D341Med (cell line): ENCODE data around the gene COX6B2.

Experiments used
- DNase-seq: peaks from one replicate; pipeline ENCODE4 v3.0.0; 2012; ENCODE audit warnings: low spot score

COX6B2 gene

GRCh38 chr19:55383279-55384130 lies 29.0 kb upstream of the COX6B2 start:
- DNase-seq = no peak

- DNase-seq = no peak
Observed at GRCh38 chr19:55382522-55383054, 28.1 kb upstream of the COX6B2 start.

- no peak for DNase-seq
Observed at GRCh38 chr19:55382013-55382412, 27.5 kb upstream of the COX6B2 start.

- DNase-seq = peak; percentile 29
Observed at GRCh38 chr19:55379174-55379573, 24.7 kb upstream of the COX6B2 start.

- DNase-seq = peak; percentile 36
Observed at GRCh38 chr19:55377356-55378131, 23.0 kb upstream of the COX6B2 start.

- peak; percentile 30 for DNase-seq
Observed at GRCh38 chr19:55376241-55376933, 21.9 kb upstream of the COX6B2 start, which contains the start of gene TMEM190. Gene TMEM190 (plus strand): TSS chr19:55376826. CDS start chr19:55376854, 28 bp downstream.

- DNase-seq = peak; percentile 39
Observed at GRCh38 chr19:55373993-55374757, 19.7 kb upstream of the COX6B2 start.

- peak; percentile 32 for DNase-seq
Observed at GRCh38 chr19:55373306-55373992, 18.9 kb upstream of the COX6B2 start.

- DNase-seq = no peak
Observed at GRCh38 chr19:55372316-55373081, 18.0 kb upstream of the COX6B2 start.

GRCh38 chr19:55370305-55370988 lies 15.9 kb upstream of the COX6B2 start, which contains the start of gene IL11:
Gene IL11 (minus strand): TSS chr19:55370463. CDS start chr19:55370310, 153 bp downstream.
- DNase-seq = no peak

GRCh38 chr19:55369653-55370304 lies 15.3 kb upstream of the COX6B2 start:
- DNase-seq = peak; percentile 87

- DNase-seq = peak; percentile 63
Observed at GRCh38 chr19:55368701-55369563, 14.4 kb upstream of the COX6B2 start.

GRCh38 chr19:55368106-55368505 lies 13.6 kb upstream of the COX6B2 start:
- DNase-seq = no peak

- DNase-seq = no peak
Observed at GRCh38 chr19:55366790-55367189, 12.3 kb upstream of the COX6B2 start.

GRCh38 chr19:55365964-55366363 lies 11.4 kb upstream of the COX6B2 start:
- no peak for DNase-seq

GRCh38 chr19:55365245-55365644 lies 10.7 kb upstream of the COX6B2 start:
- DNase-seq = no peak

GRCh38 chr19:55362990-55363716 lies 8.6 kb upstream of the COX6B2 start, which contains the start of gene GARIN5B:
Gene GARIN5B (minus strand): TSS chr19:55363260. CDS start chr19:55363066, 194 bp downstream.
- DNase-seq = no peak
